Dermis microvascular lymphatic vessel endothelial cell (primary cell): Measurements from ENCODE around the gene TWIST1. TPM values are rescaled to one million over a fixed set of nuclear protein-coding genes. Genes with fewer than 3 reads are reported as not detected.

Source experiments
- DNase-seq, 2 donors: peaks; one replicate each; pipeline versions ENCODE4 v3.0.0 to v3.0.0-alpha.2; 2010; ENCODE audit warnings: low read depth in 2 of 2
- total RNA-seq: library from RNA; depleted of rRNA; stranded (reverse); fragments of >200 nt; gene quantifications from 2 replicates; pipeline ENCODE4 v1.2.1, GENCODE V29; 2014

Gene TWIST1
- total RNA-seq, result not detected in 2 replicates

GRCh38 chr7:19117091-19117869 is at the start of gene TWIST1:
Gene TWIST1, minus strand, starts transcription at chr7:19117636. Its CDS starts 315 bp downstream, at chr7:19117321.
- peak in 1 of 2 donors; percentile 19 for DNase-seq

- no peak for DNase-seq
Observed at GRCh38 chr7:19161671-19162070, 44.2 kb upstream of the TWIST1 start.

GRCh38 chr7:19146699-19147098 is 29.3 kb upstream of the TWIST1 start:
- peak in 1 of 2 donors; percentile 5 for DNase-seq

GRCh38 chr7:19145434-19146115 is 28.1 kb upstream of the TWIST1 start:
- no peak for DNase-seq

- DNase-seq, result no peak
Observed at GRCh38 chr7:19144661-19145433, 27.4 kb upstream of the TWIST1 start, which contains the start of gene FERD3L. Gene FERD3L, minus strand, starts transcription at chr7:19145421. Its CDS starts 59 bp downstream, at chr7:19145362.

- no peak for DNase-seq
Observed at GRCh38 chr7:19143881-19144574, 26.6 kb upstream of the TWIST1 start.

GRCh38 chr7:19139706-19140327 is 22.4 kb upstream of the TWIST1 start:
- no peak for DNase-seq

- no peak for DNase-seq
Observed at GRCh38 chr7:19133886-19134285, 16.4 kb upstream of the TWIST1 start.

- DNase-seq, result no peak
Observed at GRCh38 chr7:19133390-19133789, 16.0 kb upstream of the TWIST1 start.

GRCh38 chr7:19128856-19129255 is 11.4 kb upstream of the TWIST1 start:
- no peak for DNase-seq

- peak; percentile 25 to 41 for DNase-seq
Observed at GRCh38 chr7:19121977-19122588, 4.6 kb upstream of the TWIST1 start.

GRCh38 chr7:19119870-19120486 is 2.5 kb upstream of the TWIST1 start:
- no peak for DNase-seq

GRCh38 chr7:19119372-19119771 is 1.9 kb upstream of the TWIST1 start:
- DNase-seq, result no peak

GRCh38 chr7:19118636-19119371 is 1.4 kb upstream of the TWIST1 start:
- DNase-seq, result no peak

- DNase-seq, result no peak
Observed at GRCh38 chr7:19117870-19118608, 603 bp upstream of the TWIST1 start.

GRCh38 chr7:19116121-19117090 is 1.0 kb downstream of the TWIST1 start:
- DNase-seq, result no peak

- no peak for DNase-seq
Observed at GRCh38 chr7:19114551-19114855, 2.9 kb downstream of the TWIST1 start.
